ENCODE measurements around the gene AGBL1. TPM values are rescaled to one million over a fixed set of nuclear protein-coding genes. Genes with fewer than 3 reads are reported as not detected.

AGBL1 gene
- total and polyA plus RNA-seq, 2 donors (not counting 1 experiment from before 2014, with no cell fraction given), result not detected

DNA sequence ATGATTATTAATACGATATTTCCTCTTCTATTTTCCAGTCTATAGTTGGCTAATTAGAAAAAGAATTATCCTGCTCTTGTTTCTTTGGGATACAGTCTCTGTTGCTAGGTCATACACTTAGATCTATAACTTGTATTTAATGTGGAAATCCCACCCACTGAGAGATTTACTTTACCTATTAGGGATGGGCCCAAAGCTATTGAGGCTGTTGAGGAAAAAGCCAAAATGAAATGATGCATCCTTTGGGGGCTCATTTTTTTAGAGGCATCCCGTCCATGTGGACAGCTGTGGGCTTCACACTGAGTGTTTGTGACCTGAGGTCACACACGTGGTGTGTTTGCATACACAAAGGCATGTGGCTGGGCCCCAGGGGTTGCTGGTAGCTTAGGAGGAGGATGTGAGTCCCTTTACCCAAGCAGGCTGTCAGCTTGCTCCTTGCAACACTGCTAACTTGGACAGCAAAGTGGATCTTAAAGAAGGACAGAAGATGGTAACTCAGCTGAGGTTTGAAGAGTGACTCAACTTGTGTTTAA lies 477.4 kb downstream of the AGBL1 start:
- Histone ChIP-seq H3K27ac (ENCODE audit: low read length in 2 of 2) (no peak overlapping the region), H3K27me3 (replicated peaks in 1 of 4; ENCODE audit: control extremely low read depth in 1 of 4, control insufficient read depth in 3 of 4, insufficient read depth in 4 of 4, low read length in 3 of 4) (no peaks in the 10 kb centered on the region), H2AFZ (ENCODE audit: insufficient read depth, low read depth, low read length, poor library complexity, severe bottlenecking) (no peak overlapping the region), H3K36me3 (replicated peaks in 1 of 2; ENCODE audit: control extremely low read depth in 1 of 2, control insufficient read depth in 1 of 2, extremely low read depth in 1 of 2, insufficient read depth in 2 of 2, low read length in 1 of 2) (no peaks in the 10 kb centered on the region), H3K4me3 (ENCODE audit: control extremely low read depth in 1 of 5, extremely low read depth in 1 of 5, insufficient read depth in 1 of 5, low read depth in 2 of 5, low read length in 4 of 5) (no peak overlapping the region), H3K9ac (ENCODE audit: low read length) (no peak overlapping the region), H3K79me2 (ENCODE audit: control insufficient read depth, insufficient read depth, low read length) (no peaks in the 10 kb centered on the region), H4K20me1 (ENCODE audit: control insufficient read depth, insufficient read depth, low read length, poor library complexity, severe bottlenecking) (no peaks in the 10 kb centered on the region), H3K4me1 (ENCODE audit: control insufficient read depth in 2 of 2, insufficient read depth in 2 of 2, low read length in 2 of 2) (no peaks in the 10 kb centered on the region), H3K9me3 (ENCODE audit: control extremely low read depth in 1 of 3, control insufficient read depth in 2 of 3, insufficient read depth in 1 of 3, low read length in 2 of 3) (peaks cover 0 to 3% (median 0%) of the 10 kb centered on the region in 3 donors), H3K4me2 (replicated peaks; ENCODE audit: low read depth, low read length, poor library complexity, severe bottlenecking) (no peak overlapping the region)
- intact Hi-C loops (cut with micrococcal nuclease), result no loop called here
- ChIA-PET POLR2A (no interaction called here), CTCF (no interaction called here)
- no peak for ATAC-seq (ENCODE audit: low read depth)
- no peak overlapping the region for H3K27ac Mint-ChIP-seq
- TF ChIP-seq, protein P1, sequence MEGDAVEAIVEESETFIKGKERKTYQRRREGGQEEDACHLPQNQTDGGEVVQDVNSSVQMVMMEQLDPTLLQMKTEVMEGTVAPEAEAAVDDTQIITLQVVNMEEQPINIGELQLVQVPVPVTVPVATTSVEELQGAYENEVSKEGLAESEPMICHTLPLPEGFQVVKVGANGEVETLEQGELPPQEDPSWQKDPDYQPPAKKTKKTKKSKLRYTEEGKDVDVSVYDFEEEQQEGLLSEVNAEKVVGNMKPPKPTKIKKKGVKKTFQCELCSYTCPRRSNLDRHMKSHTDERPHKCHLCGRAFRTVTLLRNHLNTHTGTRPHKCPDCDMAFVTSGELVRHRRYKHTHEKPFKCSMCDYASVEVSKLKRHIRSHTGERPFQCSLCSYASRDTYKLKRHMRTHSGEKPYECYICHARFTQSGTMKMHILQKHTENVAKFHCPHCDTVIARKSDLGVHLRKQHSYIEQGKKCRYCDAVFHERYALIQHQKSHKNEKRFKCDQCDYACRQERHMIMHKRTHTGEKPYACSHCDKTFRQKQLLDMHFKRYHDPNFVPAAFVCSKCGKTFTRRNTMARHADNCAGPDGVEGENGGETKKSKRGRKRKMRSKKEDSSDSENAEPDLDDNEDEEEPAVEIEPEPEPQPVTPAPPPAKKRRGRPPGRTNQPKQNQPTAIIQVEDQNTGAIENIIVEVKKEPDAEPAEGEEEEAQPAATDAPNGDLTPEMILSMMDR (IDR thresholded peaks at IDR 0.05), result no peak
- TF ChIP-seq EZH2 (IDR thresholded peaks at IDR 0.05; ENCODE audit: borderline replicate concordance, insufficient read depth, low read depth, low read length, poor library complexity, severe bottlenecking), result no peak
- 55% methylated on average over 2 of the region's 3 CpGs for WGBS (ENCODE audit: insufficient coverage)
- H3K9me3 Mint-ChIP-seq (ENCODE audit: insufficient read depth), result peaks cover 3% of the 10 kb centered on the region
- H3K4me1 Mint-ChIP-seq, result no peaks in the 10 kb centered on the region
- no peak overlapping the region for H3K4me3 Mint-ChIP-seq
- no peaks in the 10 kb centered on the region for H3K27me3 Mint-ChIP-seq
- no peak for DNase-seq

DNA sequence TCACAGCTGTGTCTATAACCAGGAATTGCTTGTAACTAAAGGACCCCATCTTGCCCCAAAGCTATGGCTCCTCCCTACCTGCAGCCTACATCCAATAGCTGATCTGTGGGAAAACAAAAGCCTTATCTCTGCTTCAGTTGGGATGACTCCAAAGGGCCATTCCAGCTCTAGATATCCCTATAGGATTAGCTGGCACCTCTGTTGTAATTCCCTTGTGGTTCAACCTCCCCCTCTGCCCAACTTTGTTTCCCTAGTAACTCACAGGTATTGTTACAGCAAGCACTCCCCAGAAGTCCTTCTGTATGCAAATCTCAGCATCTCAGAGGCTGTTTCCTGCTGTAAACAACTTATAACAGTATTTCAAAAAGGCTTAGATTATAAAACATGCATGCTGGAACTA lies 478.6 kb downstream of the AGBL1 start:
- Histone ChIP-seq H2AFZ (ENCODE audit: insufficient read depth, low read depth, low read length, poor library complexity, severe bottlenecking) (no peak overlapping the region), H3K4me2 (replicated peaks; ENCODE audit: low read depth, low read length, poor library complexity, severe bottlenecking) (no peak overlapping the region), H3K9ac (ENCODE audit: low read length) (no peak overlapping the region), H3K79me2 (ENCODE audit: control insufficient read depth, insufficient read depth, low read length) (no peaks in the 10 kb centered on the region), H3K27ac (ENCODE audit: low read length in 2 of 2) (no peak overlapping the region), H3K4me1 (ENCODE audit: control insufficient read depth in 2 of 2, insufficient read depth in 2 of 2, low read length in 2 of 2) (no peaks in the 10 kb centered on the region), H3K27me3 (replicated peaks in 1 of 4; ENCODE audit: control extremely low read depth in 1 of 4, control insufficient read depth in 3 of 4, insufficient read depth in 4 of 4, low read length in 3 of 4) (no peaks in the 10 kb centered on the region), H3K36me3 (replicated peaks in 1 of 2; ENCODE audit: control extremely low read depth in 1 of 2, control insufficient read depth in 1 of 2, extremely low read depth in 1 of 2, insufficient read depth in 2 of 2, low read length in 1 of 2) (no peaks in the 10 kb centered on the region), H3K9me3 (ENCODE audit: control extremely low read depth in 1 of 3, control insufficient read depth in 2 of 3, insufficient read depth in 1 of 3, low read length in 2 of 3) (peaks cover 0 to 3% (median 0%) of the 10 kb centered on the region in 3 donors), H3K4me3 (ENCODE audit: control extremely low read depth in 1 of 5, extremely low read depth in 1 of 5, insufficient read depth in 1 of 5, low read depth in 2 of 5, low read length in 4 of 5) (no peak overlapping the region), H4K20me1 (ENCODE audit: control insufficient read depth, insufficient read depth, low read length, poor library complexity, severe bottlenecking) (no peaks in the 10 kb centered on the region)
- intact Hi-C loops (cut with micrococcal nuclease), result no loop called here
- Mint-ChIP-seq H3K27ac (no peak overlapping the region), H3K9me3 (ENCODE audit: insufficient read depth) (peaks cover 2% of the 10 kb centered on the region), H3K4me1 (no peaks in the 10 kb centered on the region), H3K27me3 (no peaks in the 10 kb centered on the region), H3K4me3 (no peak overlapping the region)
- CTCF ChIA-PET, result no interaction called here
- TF ChIP-seq, protein P1 (IDR thresholded peaks at IDR 0.05), result no peak
- TF ChIP-seq EZH2 (IDR thresholded peaks at IDR 0.05; ENCODE audit: borderline replicate concordance, insufficient read depth, low read depth, low read length, poor library complexity, severe bottlenecking), result no peak
- ATAC-seq (ENCODE audit: low read depth) (no peak), DNase-seq (no peak)
- POLR2A ChIA-PET, result no interaction called here

Measured in B cell (primary cell).